SK-N-SH (cell line): ENCODE data around the gene IKZF1. TPM values are rescaled to one million over a fixed set of nuclear protein-coding genes. Genes with fewer than 3 reads are reported as not detected.

ENCODE experiments used
- CTCF ChIA-PET: fragments of 300-600, 350-600 bp; formaldehyde crosslinking; extraction: SDS; loops from one replicate; lab custom pipeline; 2021; lab: Yijun Ruan, JAX
- POLR2A ChIA-PET: fragments of 350-600 bp; sonication (Branson Sonifier 250); formaldehyde crosslinking; extraction: SDS; loops from one replicate; lab custom pipeline; 2020; ENCODE audit warnings: antibody characterized with exemption, inconsistent platforms; lab: Yijun Ruan, JAX
- DNase-seq: peaks from one replicate; pipeline ENCODE4 v3.0.0; 2012
- H2AFZ ChIP-seq: fragments of 200-600 bp; sonication (generic); 2 replicates; pipeline ENCODE4 v1.8.1; 2016; ENCODE audit warnings: antibody characterized with exemption, mild to moderate bottlenecking, low read depth
- H3F3A ChIP-seq: fragments of 200-600 bp; sonication (generic); replicated peaks from 2 replicates; pipeline ENCODE3; 2016; ENCODE audit warnings: antibody characterized with exemption, mild to moderate bottlenecking; ENCODE audit not compliant: insufficient read depth
- H3K27ac ChIP-seq, 2 experiments: fragments of 200-500 bp in 1 of 2; fragments of 200-600 bp in 1 of 2; sonication (Bioruptor generic) in 1 of 2; sonication (generic), shearing (Covaris generic) in 1 of 2; 2 replicates each; pipeline versions ENCODE4 v1.5.1 to v1.6.1; 2014 to 2016; ENCODE audit warnings: low read depth in 2 of 2, inconsistent platforms in 1 of 2, low read length in 1 of 2, mild to moderate bottlenecking in 1 of 2, mixed read lengths in 1 of 2
- H3K27me3 ChIP-seq: fragments of 200-600 bp; sonication (generic), shearing (Covaris generic); 2 replicates; pipeline ENCODE4 v1.6.1; 2016; ENCODE audit warnings: mixed run types; ENCODE audit not compliant: insufficient read depth
- H3K36me3 ChIP-seq, 2 experiments: fragments of 200-500 bp in 1 of 2; fragments of 200-600 bp in 1 of 2; sonication (Bioruptor generic) in 1 of 2; sonication (generic) in 1 of 2; replicated peaks in 1 of 2; 2 replicates each; pipeline versions ENCODE3 to v1.5.1; 2014 to 2016; ENCODE audit warnings: low read length in 1 of 2, mild to moderate bottlenecking in 1 of 2; ENCODE audit not compliant: insufficient read depth in 2 of 2, control insufficient read depth in 1 of 2
- H3K4me1 ChIP-seq, 2 experiments: fragments of 200-500 bp in 1 of 2; fragments of 200-600 bp in 1 of 2; sonication (Bioruptor generic) in 1 of 2; sonication (generic), shearing (Covaris generic) in 1 of 2; 2 replicates each; pipeline versions ENCODE4 v1.5.1 to v1.6.1; 2014 to 2016; ENCODE audit warnings: low read depth in 1 of 2, low read length in 1 of 2, mixed run types in 1 of 2; ENCODE audit not compliant: insufficient read depth in 2 of 2, control insufficient read depth in 1 of 2
- H3K4me2 ChIP-seq: fragments of 200-600 bp; sonication (generic), shearing (Covaris generic); 2 replicates; pipeline ENCODE4 v1.6.1; 2017; ENCODE audit warnings: mixed run types
- H3K4me3 ChIP-seq, 2 experiments: fragments of 200-500 bp in 1 of 2; fragments of 200-600 bp in 1 of 2; sonication (Bioruptor generic) in 1 of 2; sonication (generic), shearing (Covaris generic) in 1 of 2; 2 replicates each; pipeline versions ENCODE4 v1.5.1 to v1.8.1; 2014 to 2016; ENCODE audit warnings: low read depth in 2 of 2, inconsistent platforms in 1 of 2, low read length in 1 of 2, mild to moderate bottlenecking in 1 of 2, mixed read lengths in 1 of 2, moderate library complexity in 1 of 2
- H3K79me2 ChIP-seq: fragments of 200-600 bp; sonication (generic); 2 replicates; pipeline ENCODE4 v1.8.1; 2017; ENCODE audit warnings: mild to moderate bottlenecking; ENCODE audit not compliant: insufficient read depth
- H3K9ac ChIP-seq: fragments of 200-600 bp; sonication (generic); 2 replicates; pipeline ENCODE4 v1.6.1; 2017; ENCODE audit warnings: mixed run types
- H3K9me2 ChIP-seq: fragments of 200-600 bp; sonication (generic); 2 replicates; pipeline ENCODE4 v1.6.1; 2017; ENCODE audit warnings: mixed run types
- H3K9me3 ChIP-seq: fragments of 200-600 bp; sonication (generic); 2 replicates; pipeline ENCODE4 v1.6.1; 2017; ENCODE audit warnings: mixed run types, mild to moderate bottlenecking, moderate library complexity
- H4K20me1 ChIP-seq: fragments of 200-600 bp; sonication (generic); 2 replicates; pipeline ENCODE4 v1.6.1; 2017; ENCODE audit warnings: mild to moderate bottlenecking, mixed run types; ENCODE audit not compliant: insufficient read depth
- CHD2 ChIP-seq: fragments of 150-350 bp; IDR thresholded peaks from 2 replicates; pipeline ENCODE4 v1.6.1; 2018; ENCODE audit warnings: low read length; ENCODE audit not compliant: partially characterized antibody
- CTCF ChIP-seq: fragments of 200-600 bp; sonication (generic); IDR thresholded peaks from 2 replicates; pipeline ENCODE4 v1.6.1; 2017; ENCODE audit warnings: antibody characterized with exemption, mild to moderate bottlenecking, moderate library complexity
- EZH2phosphoT487 ChIP-seq: fragments of 200-600 bp; sonication (generic); IDR thresholded peaks from 2 replicates; pipeline ENCODE4 v1.6.1; 2017; ENCODE audit warnings: low read depth, mixed run types, mild to moderate bottlenecking, antibody characterized with exemption, moderate library complexity, borderline replicate concordance
- FOXJ3 ChIP-seq: sonication (generic); formaldehyde crosslinking; IDR thresholded peaks from 2 replicates; pipeline ENCODE4 v1.5.1; 2020; ENCODE audit warnings: mild to moderate bottlenecking, missing genetic modification reagents
- GABPA ChIP-seq: IDR thresholded peaks from 2 replicates; pipeline ENCODE4 v1.4.0; 2012; ENCODE audit warnings: low read depth, mild to moderate bottlenecking
- GATA2 ChIP-seq: sonication (generic); formaldehyde crosslinking; IDR thresholded peaks from 2 replicates; pipeline ENCODE4 v1.5.0; 2020; ENCODE audit warnings: mild to moderate bottlenecking, missing genetic modification reagents
- IRF3 ChIP-seq: fragments of 150-350 bp; IDR thresholded peaks from 2 replicates; pipeline ENCODE4 v1.6.1; 2016; ENCODE audit warnings: mild to moderate bottlenecking, low read depth, low read length
- MEF2A ChIP-seq: IDR thresholded peaks from 2 replicates; pipeline ENCODE4 v1.4.0; 2012; ENCODE audit warnings: low read depth, borderline replicate concordance
- RFX5 ChIP-seq: IDR thresholded peaks from 2 replicates; pipeline ENCODE4 v1.6.1; 2012; ENCODE audit warnings: mild to moderate bottlenecking, improper control_type of control experiment, low read length
- SMC3 ChIP-seq: IDR thresholded peaks from 2 replicates; pipeline ENCODE4 v1.6.1; 2012; ENCODE audit warnings: low read depth, low read length, improper control_type of control experiment
- TAF1 ChIP-seq: IDR thresholded peaks from 2 replicates; pipeline ENCODE4 v1.6.1; 2012; ENCODE audit warnings: low read depth, mild to moderate bottlenecking, low read length, moderate library complexity, borderline replicate concordance
- USF2 ChIP-seq: fragments of 150-350 bp; IDR thresholded peaks from 2 replicates; pipeline ENCODE4 v1.6.1; 2017; ENCODE audit warnings: antibody characterized with exemption, low read length, low read depth, borderline replicate concordance
- WGBS: methylation state at CpG from one replicate; pipeline ENCODE4 v1.1.6; 2017; ENCODE audit warnings: low lambda C conversion rate; 5-methylcytosine and 5-hydroxymethylcytosine counted together
- polyA plus RNA-seq, 3 experiments: library from polyadenylated mRNA; depleted of rRNA; stranded (reverse); fragments of >200 nt; gene quantifications; 2 replicates each; pipeline ENCODE4 v1.2.3, GENCODE V29; 2012
- TF ChIP-seq, protein P1 (sequence below): IDR thresholded peaks from 2 replicates; pipeline ENCODE4 v1.6.1; 2012; ENCODE audit warnings: mild to moderate bottlenecking, low read depth, low read length, moderate library complexity

Gene IKZF1
- polyA plus RNA-seq, 1 of the 3 experiments (the other 2 are of a cell fraction) = not detected

GRCh38 chr7:50309721-50310120 is 5.2 kb downstream of the IKZF1 start:
- Histone ChIP-seq H3K9me2 (no peaks in the 10 kb centered on the region), H3K4me3 (no peak overlapping the region), H3K9ac (no peak overlapping the region), H2AFZ (no peak overlapping the region), H3K4me2 (no peak overlapping the region), H3K27me3 (peaks cover 10% of the 10 kb centered on the region; the same call in 1 of the 2 replicates), H3F3A (no peaks in the 10 kb centered on the region), H3K79me2 (no peaks in the 10 kb centered on the region), H3K36me3 (no peaks in the 10 kb centered on the region), H4K20me1 (no peaks in the 10 kb centered on the region), H3K4me1 (peaks cover 0 to under 1% of the 10 kb centered on the region in 2 experiments; a peak in 1 of 4 replicates), H3K27ac (no peak overlapping the region), H3K9me3 (peaks cover 4% of the 10 kb centered on the region; the same call in 1 of the 2 replicates)
- 31% methylated on average over 3 of the region's 3 CpGs for WGBS
- ChIA-PET CTCF (interaction anchor here (0.9 to 1.5 kb wide), 2 partner anchors 10 to 11 kb away, joined by 3 to 6 read pairs; no protein-coding TSS in a partner anchor), POLR2A (no interaction called here)
- no peak for DNase-seq
- TF ChIP-seq GATA2 (CRISPR knock-in tag) (no peak), CHD2 (no peak), RFX5 (no peak), MEF2A (no peak), USF2 (no peak), SMC3 (no peak), IRF3 (no peak), TAF1 (no peak), FOXJ3 (CRISPR knock-in tag) (no peak), EZH2phosphoT487 (no peak), GABPA (no peak), CTCF (no peak)
- TF ChIP-seq, protein P1, sequence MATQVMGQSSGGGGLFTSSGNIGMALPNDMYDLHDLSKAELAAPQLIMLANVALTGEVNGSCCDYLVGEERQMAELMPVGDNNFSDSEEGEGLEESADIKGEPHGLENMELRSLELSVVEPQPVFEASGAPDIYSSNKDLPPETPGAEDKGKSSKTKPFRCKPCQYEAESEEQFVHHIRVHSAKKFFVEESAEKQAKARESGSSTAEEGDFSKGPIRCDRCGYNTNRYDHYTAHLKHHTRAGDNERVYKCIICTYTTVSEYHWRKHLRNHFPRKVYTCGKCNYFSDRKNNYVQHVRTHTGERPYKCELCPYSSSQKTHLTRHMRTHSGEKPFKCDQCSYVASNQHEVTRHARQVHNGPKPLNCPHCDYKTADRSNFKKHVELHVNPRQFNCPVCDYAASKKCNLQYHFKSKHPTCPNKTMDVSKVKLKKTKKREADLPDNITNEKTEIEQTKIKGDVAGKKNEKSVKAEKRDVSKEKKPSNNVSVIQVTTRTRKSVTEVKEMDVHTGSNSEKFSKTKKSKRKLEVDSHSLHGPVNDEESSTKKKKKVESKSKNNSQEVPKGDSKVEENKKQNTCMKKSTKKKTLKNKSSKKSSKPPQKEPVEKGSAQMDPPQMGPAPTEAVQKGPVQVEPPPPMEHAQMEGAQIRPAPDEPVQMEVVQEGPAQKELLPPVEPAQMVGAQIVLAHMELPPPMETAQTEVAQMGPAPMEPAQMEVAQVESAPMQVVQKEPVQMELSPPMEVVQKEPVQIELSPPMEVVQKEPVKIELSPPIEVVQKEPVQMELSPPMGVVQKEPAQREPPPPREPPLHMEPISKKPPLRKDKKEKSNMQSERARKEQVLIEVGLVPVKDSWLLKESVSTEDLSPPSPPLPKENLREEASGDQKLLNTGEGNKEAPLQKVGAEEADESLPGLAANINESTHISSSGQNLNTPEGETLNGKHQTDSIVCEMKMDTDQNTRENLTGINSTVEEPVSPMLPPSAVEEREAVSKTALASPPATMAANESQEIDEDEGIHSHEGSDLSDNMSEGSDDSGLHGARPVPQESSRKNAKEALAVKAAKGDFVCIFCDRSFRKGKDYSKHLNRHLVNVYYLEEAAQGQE = no peak
